Common myeloid progenitor, CD34-positive (primary cell): ENCODE measurements around the gene RFPL1.

Experiments used
- CTCF ChIA-PET: fragments of 350-600 bp; sonication (Branson Sonifier 250); formaldehyde crosslinking; loops from one replicate; lab custom pipeline; 2021; ENCODE audit warnings: antibody characterized with exemption; lab: Charles Lee
- POLR2A ChIA-PET: fragments of 350-600 bp; sonication (Branson Sonifier 250); formaldehyde crosslinking; loops from one replicate; lab custom pipeline; 2021; ENCODE audit warnings: antibody characterized with exemption; lab: Charles Lee
- DNase-seq, 3 donors: peaks; one replicate each; pipeline versions ENCODE4 v3.0.0 to v3.0.0-alpha.2; 2013
- H3K27ac ChIP-seq, 2 experiments: 1 replicate in 1 of 2; 2 replicates in 1 of 2; pipeline ENCODE4 v1.7.0; 2013; ENCODE audit warnings: inconsistent platforms in 2 of 2, low read length in 2 of 2, mild to moderate bottlenecking in 2 of 2, low read depth in 1 of 2, moderate library complexity in 1 of 2; ENCODE audit not compliant: severe bottlenecking in 2 of 2, insufficient read depth in 1 of 2, poor library complexity in 1 of 2
- H3K27me3 ChIP-seq, 5 experiments: replicated peaks in 2 of 5; 1 replicate in 3 of 5; 2 replicates in 2 of 5; pipeline versions ENCODE4 v1.6.1 to v1.7.0; 2013; ENCODE audit warnings: low read length in 4 of 5, mild to moderate bottlenecking in 2 of 5, moderate library complexity in 2 of 5, inconsistent platforms in 1 of 5; ENCODE audit not compliant: insufficient read depth in 5 of 5, control insufficient read depth in 4 of 5
- H3K36me3 ChIP-seq, 4 experiments: 1 replicate in 2 of 4; 2 replicates in 2 of 4; pipeline versions ENCODE4 v1.6.1 to v1.7.0; 2013; ENCODE audit warnings: low read length in 3 of 4, control low read depth in 1 of 4, mild to moderate bottlenecking in 1 of 4; ENCODE audit not compliant: control insufficient read depth in 4 of 4, insufficient read depth in 4 of 4
- H3K4me1 ChIP-seq, 4 experiments: 1 replicate in 3 of 4; 2 replicates in 1 of 4; pipeline versions ENCODE4 v1.6.1 to v1.7.1; 2013; ENCODE audit warnings: low read length in 3 of 4, mild to moderate bottlenecking in 3 of 4, control low read depth in 1 of 4, inconsistent platforms in 1 of 4, moderate library complexity in 1 of 4; ENCODE audit not compliant: control insufficient read depth in 4 of 4, insufficient read depth in 4 of 4; ENCODE audit errors: control extremely low read depth in 1 of 4
- H3K4me3 ChIP-seq, 7 experiments: 1 replicate in 4 of 7; 2 replicates in 3 of 7; pipeline versions ENCODE4 v1.5.1 to v1.7.0; 2013; ENCODE audit warnings: mild to moderate bottlenecking in 7 of 7, low read length in 6 of 7, moderate library complexity in 6 of 7, inconsistent platforms in 2 of 7, low read depth in 2 of 7, control low read depth in 1 of 7; ENCODE audit not compliant: insufficient read depth in 4 of 7, control insufficient read depth in 1 of 7; ENCODE audit errors: extremely low read depth in 1 of 7
- H3K9me3 ChIP-seq, 5 experiments: 1 replicate in 4 of 5; 2 replicates in 1 of 5; pipeline versions ENCODE4 v1.6.1 to v1.7.1; 2013; ENCODE audit warnings: low read length in 4 of 5, mild to moderate bottlenecking in 2 of 5, inconsistent platforms in 1 of 5, low read depth in 1 of 5, moderate library complexity in 1 of 5; ENCODE audit not compliant: control insufficient read depth in 4 of 5, insufficient read depth in 2 of 5; ENCODE audit errors: control extremely low read depth in 1 of 5
- WGBS: methylation state at CpG from one replicate; pipeline ENCODE4 v1.1.5; 2013; ENCODE audit not compliant: insufficient coverage; 5-methylcytosine and 5-hydroxymethylcytosine counted together

The RFPL1 gene

GRCh38 chr22:29442976-29443375 is 4.6 kb downstream of the RFPL1 start:
- no peak overlapping the region for H3K4me3 ChIP-seq

GRCh38 chr22:29443452-29443851 is 5.1 kb downstream of the RFPL1 start:
- 100% methylated on average over 1 of the region's 6 CpGs for WGBS
- ChIA-PET CTCF (no interaction called here), POLR2A (no interaction called here)
- Histone ChIP-seq H3K4me3 (no peak overlapping the region), H3K27ac (no peak overlapping the region), H3K4me1 (no peaks in the 10 kb centered on the region), H3K36me3 (no peaks in the 10 kb centered on the region), H3K9me3 (no peaks in the 10 kb centered on the region), H3K27me3 (no peaks in the 10 kb centered on the region)
- DNase-seq, result no peak

More at GRCh38 chr22:29442976-29443375, 4.6 kb downstream of the RFPL1 start:
- no CpG with 5 or more reads among the region's 1 CpG for WGBS
- H3K9me3 ChIP-seq, result no peaks in the 10 kb centered on the region
- CTCF ChIA-PET, result no interaction called here
- no peak overlapping the region for H3K27ac ChIP-seq
- no peak for DNase-seq
- H3K27me3 ChIP-seq, result no peaks in the 10 kb centered on the region
- POLR2A ChIA-PET, result no interaction called here
- H3K4me1 ChIP-seq, result no peaks in the 10 kb centered on the region
- no peaks in the 10 kb centered on the region for H3K36me3 ChIP-seq

GRCh38 chr22:29443861-29444792 is 5.7 kb downstream of the RFPL1 start:
- Histone ChIP-seq H3K27ac (no peak overlapping the region), H3K9me3 (no peaks in the 10 kb centered on the region), H3K27me3 (no peaks in the 10 kb centered on the region), H3K4me1 (no peaks in the 10 kb centered on the region), H3K4me3 (no peak overlapping the region), H3K36me3 (no peaks in the 10 kb centered on the region)
- no peak for DNase-seq
- ChIA-PET CTCF (no interaction called here), POLR2A (no interaction called here)
- 73% methylated on average over 10 of the region's 14 CpGs for WGBS

GRCh38 chr22:29445508-29445907 is 7.1 kb downstream of the RFPL1 start:
- ChIA-PET CTCF (no interaction called here), POLR2A (no interaction called here)
- Histone ChIP-seq H3K9me3 (no peaks in the 10 kb centered on the region), H3K36me3 (no peaks in the 10 kb centered on the region), H3K4me1 (no peaks in the 10 kb centered on the region), H3K27me3 (no peaks in the 10 kb centered on the region), H3K27ac (no peak overlapping the region), H3K4me3 (no peak overlapping the region)
- WGBS, result 100% methylated on average over 2 of the region's 4 CpGs
- no peak for DNase-seq

- H3K27ac ChIP-seq, result no peak overlapping the region
- no peaks in the 10 kb centered on the region for H3K9me3 ChIP-seq
- ChIA-PET CTCF (interaction anchor here (0.9 to 1.7 kb wide), 2 partner anchors 21 to 23 kb away, joined by 3 to 5 read pairs; no protein-coding TSS in a partner anchor), POLR2A (no interaction called here)
- no peaks in the 10 kb centered on the region for H3K36me3 ChIP-seq
- no peaks in the 10 kb centered on the region for H3K4me1 ChIP-seq
- 98% methylated on average over 4 of the region's 5 CpGs for WGBS
- no peak overlapping the region for H3K4me3 ChIP-seq
- DNase-seq, result no peak
- no peaks in the 10 kb centered on the region for H3K27me3 ChIP-seq
These were observed 9.5 kb downstream of the RFPL1 start for GRCh38 chr22:29447906-29448305.

- H3K27ac ChIP-seq, result no peak overlapping the region
- WGBS, result 96% methylated on average over 5 of the region's 11 CpGs
- ChIA-PET POLR2A (no interaction called here), CTCF (interaction anchor here (0.7 kb wide), 1 partner anchor 13 kb away, joined by 3 read pairs; no protein-coding TSS in a partner anchor)
- H3K9me3 ChIP-seq, result no peaks in the 10 kb centered on the region
- no peaks in the 10 kb centered on the region for H3K27me3 ChIP-seq
- H3K4me3 ChIP-seq, result no peak overlapping the region
- no peak for DNase-seq
- no peaks in the 10 kb centered on the region for H3K36me3 ChIP-seq
- no peaks in the 10 kb centered on the region for H3K4me1 ChIP-seq
These were observed 11.0 kb downstream of the RFPL1 start for GRCh38 chr22:29449296-29449875.

- ChIA-PET CTCF (interaction anchor here (0.7 kb wide), 1 partner anchor 14 kb away, joined by 3 read pairs; no protein-coding TSS in a partner anchor), POLR2A (no interaction called here)
- H3K27ac ChIP-seq, result no peak overlapping the region
- 95% methylated on average over 7 of the region's 8 CpGs for WGBS
- no peaks in the 10 kb centered on the region for H3K36me3 ChIP-seq
- H3K9me3 ChIP-seq, result no peaks in the 10 kb centered on the region
- no peaks in the 10 kb centered on the region for H3K27me3 ChIP-seq
- no peaks in the 10 kb centered on the region for H3K4me1 ChIP-seq
- no peak for DNase-seq
- no peak overlapping the region for H3K4me3 ChIP-seq
These were observed 11.8 kb downstream of the RFPL1 start for GRCh38 chr22:29450222-29450621.
